ENCODE results near the gene NPIPB6. TPM values are rescaled to one million over a fixed set of nuclear protein-coding genes. Genes with fewer than 3 reads are reported as not detected.
A peak's percentile ranks its signal among the peaks of the same experiment; 100 is the strongest.

The NPIPB6 gene
- total RNA-seq, 1 donor from 2014 or later = 0.29 TPM

- no peak overlapping the region for H3K4me3 ChIP-seq (ENCODE audit: low read depth, low read length)
- DNase-seq (ENCODE audit: low read depth) = no peak
- TF ChIP-seq, protein P1, sequence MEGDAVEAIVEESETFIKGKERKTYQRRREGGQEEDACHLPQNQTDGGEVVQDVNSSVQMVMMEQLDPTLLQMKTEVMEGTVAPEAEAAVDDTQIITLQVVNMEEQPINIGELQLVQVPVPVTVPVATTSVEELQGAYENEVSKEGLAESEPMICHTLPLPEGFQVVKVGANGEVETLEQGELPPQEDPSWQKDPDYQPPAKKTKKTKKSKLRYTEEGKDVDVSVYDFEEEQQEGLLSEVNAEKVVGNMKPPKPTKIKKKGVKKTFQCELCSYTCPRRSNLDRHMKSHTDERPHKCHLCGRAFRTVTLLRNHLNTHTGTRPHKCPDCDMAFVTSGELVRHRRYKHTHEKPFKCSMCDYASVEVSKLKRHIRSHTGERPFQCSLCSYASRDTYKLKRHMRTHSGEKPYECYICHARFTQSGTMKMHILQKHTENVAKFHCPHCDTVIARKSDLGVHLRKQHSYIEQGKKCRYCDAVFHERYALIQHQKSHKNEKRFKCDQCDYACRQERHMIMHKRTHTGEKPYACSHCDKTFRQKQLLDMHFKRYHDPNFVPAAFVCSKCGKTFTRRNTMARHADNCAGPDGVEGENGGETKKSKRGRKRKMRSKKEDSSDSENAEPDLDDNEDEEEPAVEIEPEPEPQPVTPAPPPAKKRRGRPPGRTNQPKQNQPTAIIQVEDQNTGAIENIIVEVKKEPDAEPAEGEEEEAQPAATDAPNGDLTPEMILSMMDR (conservative IDR thresholded peaks at IDR 0.05; ENCODE audit: low read depth, low read length) = peak; percentile 84
These were observed 36.3 kb downstream of the NPIPB6 start for GRCh38 chr16:28326881-28327610.

GRCh38 chr16:28324887-28325279 is 38.4 kb downstream of the NPIPB6 start:
- TF ChIP-seq, protein P1 (conservative IDR thresholded peaks at IDR 0.05; ENCODE audit: low read depth, low read length) = no peak

DNA sequence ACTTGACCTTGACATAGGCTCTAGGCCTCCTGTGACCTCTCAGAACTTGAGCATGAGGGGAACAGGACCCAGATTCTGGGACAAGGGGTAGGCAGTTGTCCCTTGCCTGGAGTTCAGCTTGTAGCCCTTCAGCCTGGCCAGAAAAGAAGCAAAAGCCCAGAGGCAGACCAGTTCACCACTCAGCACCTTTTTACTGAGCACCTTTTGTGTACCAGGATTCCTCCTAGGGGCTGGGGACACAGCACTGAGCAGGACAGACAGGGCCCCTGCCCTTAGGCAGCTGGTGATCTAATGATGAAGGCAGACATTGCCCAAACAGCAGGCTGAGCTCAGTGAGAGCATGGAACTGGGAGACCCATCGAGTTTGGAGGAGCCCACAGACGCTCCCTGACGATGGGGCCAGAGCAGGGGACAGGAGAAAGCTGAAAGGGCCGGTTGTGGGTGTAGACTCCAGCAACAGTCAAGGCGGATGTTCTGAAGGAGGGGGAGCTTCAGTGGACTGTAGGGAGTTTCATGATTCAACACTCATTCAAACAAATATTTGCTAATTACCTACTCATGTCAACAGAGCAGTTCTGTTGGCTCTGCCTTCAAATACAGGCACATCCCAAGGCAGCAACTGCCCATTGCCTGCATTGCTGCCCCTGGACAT is 38.9 kb downstream of the NPIPB6 start:
- no peak overlapping the region for H3K4me3 ChIP-seq (ENCODE audit: low read depth, low read length)
- TF ChIP-seq, protein P1 (conservative IDR thresholded peaks at IDR 0.05; ENCODE audit: low read depth, low read length) = no peak
- no peak for DNase-seq (ENCODE audit: low read depth)

More at GRCh38 chr16:28324887-28325279, 38.4 kb downstream of the NPIPB6 start:
- DNase-seq (ENCODE audit: low read depth) = no peak
- H3K4me3 ChIP-seq (ENCODE audit: low read depth, low read length) = no peak overlapping the region

DNA sequence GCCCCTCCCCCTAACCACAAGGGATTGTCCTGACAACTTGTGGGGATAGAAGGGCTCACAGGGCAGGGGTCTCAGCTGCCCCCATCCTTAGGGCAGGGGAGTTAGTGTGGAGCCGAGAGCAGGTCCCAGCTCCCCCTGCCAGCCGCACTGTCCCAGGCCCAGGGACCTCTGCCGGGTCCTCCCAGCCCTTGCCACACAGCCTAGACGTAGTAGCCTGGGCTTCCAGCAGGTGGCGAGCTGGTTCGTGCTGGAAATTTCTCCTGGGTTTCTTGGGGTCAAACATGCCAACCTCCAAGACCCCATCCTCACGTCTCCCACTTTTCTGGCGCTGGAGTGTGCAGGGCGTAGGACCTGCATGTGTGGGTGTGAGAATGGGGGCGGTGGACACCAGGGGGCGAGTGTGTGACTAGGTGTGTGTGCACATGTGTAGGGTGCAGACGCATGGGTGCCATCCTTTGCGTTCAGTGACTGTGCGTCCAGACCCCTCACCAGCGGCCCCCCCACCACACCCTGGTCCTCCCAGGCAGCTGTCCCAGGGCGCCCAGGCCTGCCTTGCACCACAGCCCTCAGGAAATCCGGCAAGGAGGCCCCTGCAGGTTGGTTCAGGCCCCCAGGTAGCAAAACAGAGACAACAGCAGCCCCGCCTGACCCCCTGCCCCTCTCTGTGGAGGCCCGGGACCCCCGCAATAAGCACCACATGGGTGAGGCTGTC is 41.5 kb downstream of the NPIPB6 start:
- TF ChIP-seq, protein P1 (conservative IDR thresholded peaks at IDR 0.05; ENCODE audit: low read depth, low read length) = peak; percentile 83
- DNase-seq (ENCODE audit: low read depth) = no peak
- no peak overlapping the region for H3K4me3 ChIP-seq (ENCODE audit: low read depth, low read length)

DNA sequence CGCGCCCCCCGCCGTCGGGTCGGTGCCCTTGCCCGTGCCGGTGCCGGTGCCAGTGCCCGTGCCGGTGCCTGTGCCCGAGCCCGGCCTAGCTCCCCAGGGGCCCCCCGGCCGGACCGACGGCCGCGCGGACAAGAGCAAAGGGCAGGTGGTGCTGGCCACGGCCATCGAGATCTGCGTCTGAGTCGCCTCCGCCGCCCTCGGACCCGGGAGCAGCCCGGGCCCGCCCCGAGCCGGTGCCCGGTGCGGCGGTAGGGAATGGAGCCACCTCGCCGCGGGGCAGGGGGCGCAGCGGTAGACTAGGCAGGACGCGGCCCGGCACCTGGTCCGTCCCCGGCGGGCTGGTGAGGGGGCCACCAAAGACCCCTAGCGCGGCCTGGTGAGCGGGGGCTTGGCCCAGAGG is 42.6 kb downstream of the NPIPB6 start:
- no peak overlapping the region for H3K4me3 ChIP-seq (ENCODE audit: low read depth, low read length)
- TF ChIP-seq, protein P1 (conservative IDR thresholded peaks at IDR 0.05; ENCODE audit: low read depth, low read length) = no peak
- no peak for DNase-seq (ENCODE audit: low read depth)

GRCh38 chr16:28320023-28320561 is 43.2 kb downstream of the NPIPB6 start:
- H3K4me3 ChIP-seq (ENCODE audit: low read depth, low read length) = no peak overlapping the region
- TF ChIP-seq, protein P1 (conservative IDR thresholded peaks at IDR 0.05; ENCODE audit: low read depth, low read length) = no peak
- DNase-seq (ENCODE audit: low read depth) = no peak
